ENCODE measurements around the gene PNPT1.

- TF ChIP-seq EP300 (IDR thresholded peaks at IDR 0.05), result no peak
- TF ChIP-seq POLR2A (IDR thresholded peaks at IDR 0.05), result no peak
Observed at GRCh38 chr2:55610954-55611743, 82.5 kb downstream of the PNPT1 start.
